Endothelial cell of umbilical vein (primary cell): ENCODE results near the gene SORCS2. TPM values are rescaled to one million over a fixed set of nuclear protein-coding genes. Genes with fewer than 3 reads are reported as not detected.

ENCODE experiments used
- BruUV-seq: library from RNA; stranded (reverse); fragments of 400-500 nt; replicated peaks from 2 replicates; lab custom pipeline; 2021; lab: Mats Ljungman, UMichigan
- CTCF ChIA-PET: fragments of 300-600, 350-600 bp; sonication (Branson Sonifier 250); formaldehyde crosslinking; loops from one replicate; lab custom pipeline; 2021; ENCODE audit warnings: antibody characterized with exemption, inconsistent platforms; lab: Charles Lee
- POLR2A ChIA-PET: fragments of 300-600, 350-600 bp; sonication (Branson Sonifier 250); formaldehyde crosslinking; loops from one replicate; lab custom pipeline; 2021; ENCODE audit warnings: antibody characterized with exemption, inconsistent platforms; lab: Charles Lee
- DNase-seq: peaks from one replicate; pipeline ENCODE4 v3.0.0-alpha.2; 2011; ENCODE audit warnings: low read depth, low spot score
- FAIRE-seq: peaks from 2 replicates; lab custom pipeline; 2011; peaks lifted over from hg19 to GRCh38; lab: Jason Lieb, UNC
- H2AFZ ChIP-seq: 2 replicates; pipeline ENCODE4 v1.6.0; 2012; ENCODE audit warnings: low read depth, low read length, control low read depth, inconsistent platforms
- H3K27ac ChIP-seq: 2 replicates; pipeline ENCODE4 v1.5.1; 2011; ENCODE audit warnings: low read depth, mild to moderate bottlenecking, control low read depth, low read length, moderate library complexity; ENCODE audit not compliant: insufficient read depth
- H3K27me3 ChIP-seq, 2 experiments: 2 replicates each; pipeline versions ENCODE4 v1.6.0 to v1.6.1; 2011; ENCODE audit warnings: low read length in 2 of 2, mixed read lengths in 1 of 2; ENCODE audit not compliant: control insufficient read depth in 2 of 2, insufficient read depth in 2 of 2
- H3K36me3 ChIP-seq, 2 experiments: 2 replicates in 1 of 2; 3 replicates in 1 of 2; pipeline ENCODE4 v1.5.1; 2011; ENCODE audit warnings: low read length in 2 of 2, mild to moderate bottlenecking in 1 of 2, moderate library complexity in 1 of 2; ENCODE audit not compliant: control insufficient read depth in 2 of 2, insufficient read depth in 2 of 2; ENCODE audit errors: extremely low read depth in 1 of 2
- H3K4me1 ChIP-seq: 3 replicates; pipeline ENCODE4 v1.5.1; 2011; ENCODE audit warnings: mild to moderate bottlenecking, low read length; ENCODE audit not compliant: control insufficient read depth, insufficient read depth; ENCODE audit errors: extremely low read depth
- H3K4me2 ChIP-seq: 2 replicates; pipeline ENCODE4 v1.6.1; 2011; ENCODE audit warnings: low read length, control low read depth, mixed read lengths; ENCODE audit not compliant: insufficient read depth
- H3K4me3 ChIP-seq, 3 experiments: fragments of 200-600 bp in 1 of 3; sonication (generic), shearing (Covaris generic) in 1 of 3; replicated peaks in 1 of 3; 2 replicates each; pipeline ENCODE4 v1.5.1; 2011 to 2016; ENCODE audit warnings: control low read depth in 3 of 3, low read length in 3 of 3, mild to moderate bottlenecking in 2 of 3, inconsistent platforms in 1 of 3, low read depth in 1 of 3, moderate library complexity in 1 of 3; ENCODE audit not compliant: insufficient read depth in 1 of 3
- H3K79me2 ChIP-seq: 2 replicates; pipeline ENCODE4 v1.6.0; 2012; ENCODE audit warnings: low read length, inconsistent platforms; ENCODE audit not compliant: control insufficient read depth, insufficient read depth
- H3K9ac ChIP-seq: replicated peaks from 2 replicates; pipeline ENCODE3; 2011; ENCODE audit warnings: low read length, control low read depth; ENCODE audit not compliant: insufficient read depth; ENCODE audit errors: extremely low read depth
- H3K9me1 ChIP-seq: replicated peaks from 3 replicates; pipeline ENCODE4 v1.6.0; 2011; ENCODE audit warnings: mild to moderate bottlenecking, low read length; ENCODE audit not compliant: control insufficient read depth, insufficient read depth; ENCODE audit errors: extremely low read depth
- H3K9me3 ChIP-seq: replicated peaks from 2 replicates; pipeline ENCODE4 v1.5.1; 2012; ENCODE audit warnings: low read length, inconsistent platforms; ENCODE audit not compliant: control insufficient read depth, insufficient read depth
- H4K20me1 ChIP-seq: replicated peaks from 2 replicates; pipeline ENCODE3; 2011; ENCODE audit warnings: mild to moderate bottlenecking, low read length; ENCODE audit not compliant: control insufficient read depth, insufficient read depth; ENCODE audit errors: extremely low read depth
- CTCF ChIP-seq, 2 donors: IDR thresholded peaks; 1 replicate in 1 of 2; 2 replicates in 1 of 2; pipeline ENCODE4 v1.5.1; 2011; ENCODE audit warnings: low read length in 2 of 2, mild to moderate bottlenecking in 2 of 2, moderate library complexity in 2 of 2, control low read depth in 1 of 2, inconsistent platforms in 1 of 2, low read depth in 1 of 2; ENCODE audit not compliant: insufficient read depth in 1 of 2; ENCODE audit errors: extremely low read depth in 1 of 2
- EZH2 ChIP-seq: IDR thresholded peaks from 2 replicates; pipeline ENCODE4 v1.6.1; 2012; ENCODE audit warnings: borderline replicate concordance, low read depth, mild to moderate bottlenecking, moderate library complexity, low read length, inconsistent platforms; ENCODE audit not compliant: severe bottlenecking
- FOS ChIP-seq: IDR thresholded peaks from 2 replicates; pipeline ENCODE4 v1.6.1; 2011; ENCODE audit warnings: mild to moderate bottlenecking, low read length, moderate library complexity, borderline replicate concordance; ENCODE audit not compliant: insufficient read depth
- GATA2 ChIP-seq: IDR thresholded peaks from 2 replicates; pipeline ENCODE4 v1.7.0; 2011; ENCODE audit warnings: low read depth, mild to moderate bottlenecking, moderate library complexity, mixed read lengths, low read length; ENCODE audit not compliant: insufficient read length, insufficient read depth
- JUN ChIP-seq: IDR thresholded peaks from 2 replicates; pipeline ENCODE4 v1.6.1; 2011; ENCODE audit warnings: borderline replicate concordance, low read depth; ENCODE audit not compliant: insufficient read length, insufficient read depth
- MYC ChIP-seq: IDR thresholded peaks from one replicate; pipeline ENCODE4 v1.6.1; 2011; ENCODE audit warnings: mild to moderate bottlenecking, low read depth, low read length
- POLR2A ChIP-seq: IDR thresholded peaks from 2 replicates; pipeline ENCODE4 v1.6.1; 2012; ENCODE audit warnings: low read depth, mild to moderate bottlenecking, control low read depth, low read length
- POLR2AphosphoS5 ChIP-seq: IDR thresholded peaks from 2 replicates; pipeline ENCODE4 v1.6.1; 2012; ENCODE audit warnings: low read depth, mild to moderate bottlenecking, control low read depth, low read length, moderate library complexity; ENCODE audit not compliant: insufficient read depth
- dilution Hi-C: fragments of 300-500 bp; cut with MboI; formaldehyde crosslinking; loops from one replicate; pipeline ENCODE4 v1.15.0; 2019; ENCODE audit warnings: low sequenced_read_pairs; ENCODE audit not compliant: extremely low pct_ligation_motif_present
- intact Hi-C: fragments of 100-400 bp; cut with micrococcal nuclease; formaldehyde crosslinking; loops from one replicate; pipeline ENCODE4 v1.10.0; 2022
- polyA plus RNA-seq, 4 experiments: library from polyadenylated mRNA; depleted of rRNA in 3 of 4; stranded (reverse) in 3 of 4; unstranded in 1 of 4; fragments of >200 nt; gene quantifications; 2 replicates each; pipeline versions ENCODE4 v1.2.1 to v1.2.3, GENCODE V29; 2011 to 2012; ENCODE audit warnings: missing spikeins in 1 of 4
- total RNA-seq: library from RNA; stranded (reverse); gene quantifications from 2 replicates; pipeline ENCODE4 v1.2.3, GENCODE V29; 2021
- TF ChIP-seq, protein P1 (sequence below): IDR thresholded peaks from 2 replicates; pipeline ENCODE4 v1.6.1; 2011; ENCODE audit not compliant: insufficient read depth, insufficient read length

SORCS2 gene
- total and polyA plus RNA-seq, 2 donors (not counting 3 experiments of a cell fraction or from before 2014, with no cell fraction given): not detected

- ChIA-PET POLR2A (no interaction called here), CTCF (interaction anchor here (1.9 kb wide), 1 partner anchor 15 kb away, joined by 7 read pairs; no protein-coding TSS in a partner anchor)
- no peak overlapping the region for H3K27ac ChIP-seq
- BruUV-seq: no TSS peak
- TF ChIP-seq CTCF (IDR thresholded peaks at IDR 0.05; ENCODE audit: extremely low read depth in 1 of 2, insufficient read depth in 1 of 2, low read depth in 1 of 2, low read length in 2 of 2): no peak
- no peak for TF ChIP-seq FOS
- TF ChIP-seq, protein P1, sequence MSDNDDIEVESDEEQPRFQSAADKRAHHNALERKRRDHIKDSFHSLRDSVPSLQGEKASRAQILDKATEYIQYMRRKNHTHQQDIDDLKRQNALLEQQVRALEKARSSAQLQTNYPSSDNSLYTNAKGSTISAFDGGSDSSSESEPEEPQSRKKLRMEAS: no peak
- no peak for TF ChIP-seq MYC
- no peak for TF ChIP-seq EZH2
- no peak for TF ChIP-seq JUN
- TF ChIP-seq POLR2A: no peak
- TF ChIP-seq POLR2AphosphoS5: no peak
- no peak for TF ChIP-seq GATA2
- DNase-seq: no peak
- peaks cover 69% of the 10 kb centered on the region for H3K79me2 ChIP-seq
- H3K9me3 ChIP-seq: no peaks in the 10 kb centered on the region
- H3K36me3 ChIP-seq: peaks cover 24 to 45% of the 10 kb centered on the region in 2 experiments
- dilution Hi-C loops (no loop called here), intact Hi-C loops (no loop called here)
- peaks cover 43% of the 10 kb centered on the region for H3K4me1 ChIP-seq
- H4K20me1 ChIP-seq: no peaks in the 10 kb centered on the region
- no peaks in the 10 kb centered on the region for H3K9me1 ChIP-seq
- H3K4me3 ChIP-seq: no peak overlapping the region
- no peak overlapping the region for H2AFZ ChIP-seq
- no peak overlapping the region for H3K9ac ChIP-seq
- no peak overlapping the region for H3K4me2 ChIP-seq
- H3K27me3 ChIP-seq: no peaks in the 10 kb centered on the region
- no peak for FAIRE-seq
These were observed 596.5 kb downstream of the SORCS2 start for GRCh38 chr4:7788694-7789425.
